OCI-LY7 (cell line): ENCODE results near the gene STX8.

Experiments used
- EZH2phosphoT487 ChIP-seq: fragments of 200-600 bp; sonication (generic); IDR thresholded peaks from 2 replicates; pipeline ENCODE4 v1.6.1; 2018; ENCODE audit warnings: low read depth, borderline replicate concordance, mild to moderate bottlenecking, mixed run types, antibody characterized with exemption, low read length, moderate library complexity, mixed read lengths
- TF ChIP-seq, protein P1 (sequence below): fragments of 200-600 bp; sonication (generic); conservative IDR thresholded peaks from 2 replicates; pipeline ENCODE4 v1.5.1; 2014; ENCODE audit warnings: mild to moderate bottlenecking, antibody characterized with exemption, low read length, moderate library complexity, mixed read lengths

DNA sequence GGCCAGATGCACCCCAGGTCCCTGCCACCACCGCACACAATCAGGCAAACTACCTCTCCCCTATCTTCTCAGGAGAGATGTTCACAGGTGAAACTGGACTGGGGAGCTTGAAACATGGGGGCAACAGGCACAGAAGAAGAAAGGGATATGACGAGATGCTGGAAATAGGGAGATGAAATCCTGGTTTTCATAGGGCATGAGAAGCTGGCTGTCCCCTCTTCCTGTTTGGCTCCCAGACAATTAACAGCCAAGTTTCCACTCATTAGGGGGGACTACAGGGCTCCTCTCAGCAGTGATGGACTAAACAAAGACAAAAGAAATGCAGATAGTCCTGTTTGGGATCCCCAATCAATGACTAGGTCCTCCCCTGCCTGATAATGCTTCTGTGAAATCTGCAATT is 288.3 kb downstream of the STX8 start:
- TF ChIP-seq, protein P1, sequence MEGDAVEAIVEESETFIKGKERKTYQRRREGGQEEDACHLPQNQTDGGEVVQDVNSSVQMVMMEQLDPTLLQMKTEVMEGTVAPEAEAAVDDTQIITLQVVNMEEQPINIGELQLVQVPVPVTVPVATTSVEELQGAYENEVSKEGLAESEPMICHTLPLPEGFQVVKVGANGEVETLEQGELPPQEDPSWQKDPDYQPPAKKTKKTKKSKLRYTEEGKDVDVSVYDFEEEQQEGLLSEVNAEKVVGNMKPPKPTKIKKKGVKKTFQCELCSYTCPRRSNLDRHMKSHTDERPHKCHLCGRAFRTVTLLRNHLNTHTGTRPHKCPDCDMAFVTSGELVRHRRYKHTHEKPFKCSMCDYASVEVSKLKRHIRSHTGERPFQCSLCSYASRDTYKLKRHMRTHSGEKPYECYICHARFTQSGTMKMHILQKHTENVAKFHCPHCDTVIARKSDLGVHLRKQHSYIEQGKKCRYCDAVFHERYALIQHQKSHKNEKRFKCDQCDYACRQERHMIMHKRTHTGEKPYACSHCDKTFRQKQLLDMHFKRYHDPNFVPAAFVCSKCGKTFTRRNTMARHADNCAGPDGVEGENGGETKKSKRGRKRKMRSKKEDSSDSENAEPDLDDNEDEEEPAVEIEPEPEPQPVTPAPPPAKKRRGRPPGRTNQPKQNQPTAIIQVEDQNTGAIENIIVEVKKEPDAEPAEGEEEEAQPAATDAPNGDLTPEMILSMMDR, result no peak
- TF ChIP-seq EZH2phosphoT487, result no peak
